IPS-20b (cell line): Measurements from ENCODE around the gene SCTR.

Source experiments
- H3K27ac ChIP-seq: one replicate; pipeline ENCODE4 v1.5.1; 2013; ENCODE audit warnings: low read length
- H3K27me3 ChIP-seq: 2 replicates; pipeline ENCODE4 v1.6.1; 2013; ENCODE audit warnings: mild to moderate bottlenecking, low read length, inconsistent platforms; ENCODE audit not compliant: insufficient read depth
- H3K36me3 ChIP-seq: 2 replicates; pipeline ENCODE4 v1.6.1; 2013; ENCODE audit warnings: low read depth, mild to moderate bottlenecking, inconsistent platforms, low read length, moderate library complexity; ENCODE audit not compliant: insufficient read depth
- H3K4me1 ChIP-seq: 2 replicates; pipeline ENCODE4 v1.6.1; 2013; ENCODE audit warnings: mild to moderate bottlenecking, control low read depth, inconsistent platforms, low read length, moderate library complexity; ENCODE audit not compliant: insufficient read depth
- H3K4me3 ChIP-seq: 2 replicates; pipeline ENCODE4 v1.5.1; 2013; ENCODE audit warnings: mild to moderate bottlenecking, low read length, inconsistent platforms
- H3K9ac ChIP-seq: 2 replicates; pipeline ENCODE4 v1.6.1; 2013; ENCODE audit warnings: low read depth, mild to moderate bottlenecking, inconsistent platforms, low read length, moderate library complexity
- H3K9me3 ChIP-seq: 2 replicates; pipeline ENCODE4 v1.6.1; 2013; ENCODE audit warnings: mild to moderate bottlenecking, low read depth, low read length, inconsistent platforms; ENCODE audit not compliant: insufficient read depth

The SCTR gene

GRCh38 chr2:119466373-119466772, 57.9 kb downstream of the SCTR start:
- no peaks in the 10 kb centered on the region for H3K27me3 ChIP-seq
- no peak overlapping the region for H3K4me3 ChIP-seq
- H3K27ac ChIP-seq = no peak overlapping the region
- H3K9me3 ChIP-seq = no peaks in the 10 kb centered on the region
- no peak overlapping the region for H3K9ac ChIP-seq
- H3K36me3 ChIP-seq = no peaks in the 10 kb centered on the region
- no peaks in the 10 kb centered on the region for H3K4me1 ChIP-seq

- Histone ChIP-seq H3K9me3 (no peaks in the 10 kb centered on the region), H3K4me1 (no peaks in the 10 kb centered on the region), H3K27ac (no peak overlapping the region), H3K27me3 (no peaks in the 10 kb centered on the region), H3K9ac (no peak overlapping the region), H3K4me3 (no peak overlapping the region), H3K36me3 (no peaks in the 10 kb centered on the region)
Observed at GRCh38 chr2:119465687-119466086, 58.6 kb downstream of the SCTR start.

DNA sequence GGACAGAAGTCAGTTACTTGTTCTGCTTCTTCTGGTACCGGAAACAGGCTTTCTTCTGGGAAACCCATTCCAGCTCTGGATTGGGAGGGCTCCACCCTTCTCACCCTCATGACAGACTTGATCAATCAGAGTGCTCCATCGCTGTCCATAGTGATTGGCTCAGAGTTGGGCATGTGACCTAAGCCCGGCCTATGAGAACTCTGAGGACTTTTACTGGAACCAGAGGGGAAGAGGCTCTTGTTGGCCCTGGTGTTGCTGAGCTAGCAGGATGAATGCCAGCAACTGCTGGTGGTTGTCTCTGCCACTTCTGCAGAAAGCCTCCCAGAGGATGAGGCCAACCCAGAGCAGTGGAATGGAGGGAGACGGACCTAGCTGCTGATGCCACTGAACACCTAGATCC, 59.3 kb downstream of the SCTR start:
- Histone ChIP-seq H3K9ac (no peak overlapping the region), H3K27ac (no peak overlapping the region), H3K36me3 (no peaks in the 10 kb centered on the region), H3K4me1 (no peaks in the 10 kb centered on the region), H3K27me3 (no peaks in the 10 kb centered on the region), H3K9me3 (no peaks in the 10 kb centered on the region), H3K4me3 (no peak overlapping the region)

DNA sequence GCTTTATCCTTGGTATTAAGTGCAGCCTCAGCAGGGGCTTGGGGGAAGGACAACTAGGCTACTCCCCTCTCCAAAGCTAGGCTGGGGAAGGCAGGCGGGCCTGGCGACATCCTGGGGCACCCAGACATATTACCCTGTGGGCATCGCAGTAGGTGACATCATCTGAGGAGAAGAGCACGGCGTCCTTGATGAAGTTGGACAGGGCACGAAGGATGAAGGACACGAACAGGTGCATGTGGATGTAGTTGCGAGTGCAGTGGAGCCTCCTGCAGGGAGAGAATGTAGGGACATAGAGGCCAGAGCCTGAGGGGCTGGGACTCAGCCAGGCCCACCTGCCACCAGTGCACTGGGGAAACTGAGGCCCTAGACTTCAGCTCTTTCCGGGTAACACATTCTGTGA, 60.3 kb downstream of the SCTR start:
- no peaks in the 10 kb centered on the region for H3K4me1 ChIP-seq
- H3K27ac ChIP-seq = no peak overlapping the region
- H3K9me3 ChIP-seq = no peaks in the 10 kb centered on the region
- H3K27me3 ChIP-seq = no peaks in the 10 kb centered on the region
- no peaks in the 10 kb centered on the region for H3K36me3 ChIP-seq
- no peak overlapping the region for H3K4me3 ChIP-seq
- H3K9ac ChIP-seq = no peak overlapping the region

- Histone ChIP-seq H3K27ac (no peak overlapping the region), H3K9ac (no peak overlapping the region), H3K9me3 (no peaks in the 10 kb centered on the region), H3K4me3 (no peak overlapping the region), H3K27me3 (no peaks in the 10 kb centered on the region), H3K36me3 (no peaks in the 10 kb centered on the region), H3K4me1 (no peaks in the 10 kb centered on the region)
Observed at GRCh38 chr2:119463136-119463535, 61.1 kb downstream of the SCTR start.

GRCh38 chr2:119462574-119462973, 61.7 kb downstream of the SCTR start:
- Histone ChIP-seq H3K9me3 (no peaks in the 10 kb centered on the region), H3K27ac (no peak overlapping the region), H3K27me3 (no peaks in the 10 kb centered on the region), H3K4me1 (no peaks in the 10 kb centered on the region), H3K9ac (no peak overlapping the region), H3K4me3 (no peak overlapping the region), H3K36me3 (no peaks in the 10 kb centered on the region)

DNA sequence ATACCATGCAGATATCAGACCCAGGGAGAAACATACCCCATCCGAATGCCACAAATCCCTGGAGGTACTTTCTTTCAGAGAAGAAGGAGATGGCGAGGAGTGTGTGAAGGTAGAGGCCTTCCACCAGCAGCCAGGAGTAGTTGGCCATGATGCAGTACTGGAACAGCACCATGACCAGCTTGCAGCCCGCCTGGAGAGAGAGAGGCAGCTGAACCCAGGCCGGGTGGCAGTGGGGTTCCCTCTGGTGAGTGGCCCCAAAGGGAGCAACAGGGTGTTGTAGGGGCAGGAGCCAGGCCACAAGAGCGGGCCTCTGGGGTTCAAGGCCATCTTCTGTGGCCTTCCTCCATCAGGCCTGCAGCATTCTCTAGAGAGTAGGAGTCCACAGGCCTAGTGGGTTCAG, 62.5 kb downstream of the SCTR start:
- Histone ChIP-seq H3K4me1 (no peaks in the 10 kb centered on the region), H3K27ac (no peak overlapping the region), H3K9me3 (no peaks in the 10 kb centered on the region), H3K36me3 (no peaks in the 10 kb centered on the region), H3K4me3 (no peak overlapping the region), H3K27me3 (no peaks in the 10 kb centered on the region), H3K9ac (no peak overlapping the region)

- no peaks in the 10 kb centered on the region for H3K36me3 ChIP-seq
- no peaks in the 10 kb centered on the region for H3K27me3 ChIP-seq
- H3K9ac ChIP-seq = no peak overlapping the region
- H3K27ac ChIP-seq = no peak overlapping the region
- no peaks in the 10 kb centered on the region for H3K9me3 ChIP-seq
- no peaks in the 10 kb centered on the region for H3K4me1 ChIP-seq
- H3K4me3 ChIP-seq = no peak overlapping the region
Observed at GRCh38 chr2:119460076-119460475, 64.2 kb downstream of the SCTR start.

DNA sequence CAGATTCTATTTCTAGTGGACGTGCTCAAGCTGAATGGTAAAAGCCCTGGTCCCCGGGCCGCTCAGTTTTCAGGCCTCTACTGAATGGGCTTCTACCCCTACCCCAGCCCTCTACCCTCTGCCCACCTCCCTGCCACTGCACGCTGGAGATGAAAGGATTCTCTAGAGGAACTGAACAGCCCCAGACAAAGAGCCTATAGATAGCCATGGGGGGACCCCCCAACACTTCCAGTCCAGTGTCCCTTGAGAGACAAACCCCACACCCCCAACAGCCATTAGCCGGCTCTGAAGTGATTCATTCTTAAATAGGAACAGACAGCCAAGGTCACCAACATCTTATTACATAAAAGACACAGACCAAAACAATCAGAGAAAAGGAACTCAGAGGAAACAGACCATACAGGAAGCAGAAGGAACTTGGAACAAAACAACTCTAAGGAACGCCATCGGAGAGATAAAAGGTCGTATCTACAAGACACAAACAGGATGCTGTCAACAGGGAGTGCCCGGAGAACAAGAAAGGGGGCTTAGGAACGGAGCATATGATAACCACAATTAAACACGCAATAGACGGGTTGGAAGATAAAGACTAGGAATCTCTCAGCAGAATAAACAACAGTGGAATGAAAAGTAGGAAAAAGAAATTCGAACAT, 69.1 kb downstream of the SCTR start:
- H3K4me3 ChIP-seq = no peak overlapping the region
- H3K36me3 ChIP-seq = no peaks in the 10 kb centered on the region
- H3K9me3 ChIP-seq = no peaks in the 10 kb centered on the region
- H3K4me1 ChIP-seq = peaks cover under 1% of the 10 kb centered on the region; the same call in 1 of the 2 replicates
- peaks cover 10% of the 10 kb centered on the region; the same call in 1 of the 2 replicates for H3K27me3 ChIP-seq
- no peak overlapping the region for H3K27ac ChIP-seq
- H3K9ac ChIP-seq = no peak overlapping the region

DNA sequence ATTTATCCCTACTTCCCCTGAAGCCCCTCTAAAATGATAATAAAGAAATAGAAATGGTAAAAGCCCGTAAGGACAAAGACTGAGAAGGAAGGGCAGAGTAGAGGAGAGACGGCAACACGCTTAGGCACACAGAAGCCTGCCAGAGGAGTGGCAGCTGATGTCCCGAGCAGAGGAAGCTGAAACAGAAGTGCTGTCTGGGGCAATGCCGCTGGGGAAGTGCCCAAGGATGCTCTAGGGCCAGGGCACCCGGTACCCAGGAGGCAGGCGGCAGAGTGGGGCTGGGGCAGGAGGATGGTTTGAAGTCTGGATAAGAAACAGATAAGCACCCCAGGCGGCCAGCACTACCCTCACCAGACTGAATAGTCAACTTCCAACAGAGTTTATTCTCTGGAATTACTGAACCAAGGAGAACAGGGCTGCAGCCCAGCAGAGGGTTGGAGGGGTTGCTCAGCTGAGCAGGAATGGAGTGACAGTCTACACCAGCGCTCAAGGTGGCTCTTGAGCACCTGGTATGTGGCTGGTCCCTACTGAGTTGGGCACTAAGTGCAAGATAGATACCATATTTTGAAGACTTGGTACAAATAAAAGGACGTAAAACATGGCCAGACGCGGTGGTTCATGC, 70.2 kb downstream of the SCTR start:
- Histone ChIP-seq H3K9me3 (no peaks in the 10 kb centered on the region), H3K9ac (no peak overlapping the region), H3K27ac (no peak overlapping the region), H3K27me3 (peaks cover 10% of the 10 kb centered on the region; the same call in 1 of the 2 replicates), H3K36me3 (no peaks in the 10 kb centered on the region), H3K4me1 (peaks cover 5% of the 10 kb centered on the region; the same call in 1 of the 2 replicates), H3K4me3 (no peak overlapping the region)

DNA sequence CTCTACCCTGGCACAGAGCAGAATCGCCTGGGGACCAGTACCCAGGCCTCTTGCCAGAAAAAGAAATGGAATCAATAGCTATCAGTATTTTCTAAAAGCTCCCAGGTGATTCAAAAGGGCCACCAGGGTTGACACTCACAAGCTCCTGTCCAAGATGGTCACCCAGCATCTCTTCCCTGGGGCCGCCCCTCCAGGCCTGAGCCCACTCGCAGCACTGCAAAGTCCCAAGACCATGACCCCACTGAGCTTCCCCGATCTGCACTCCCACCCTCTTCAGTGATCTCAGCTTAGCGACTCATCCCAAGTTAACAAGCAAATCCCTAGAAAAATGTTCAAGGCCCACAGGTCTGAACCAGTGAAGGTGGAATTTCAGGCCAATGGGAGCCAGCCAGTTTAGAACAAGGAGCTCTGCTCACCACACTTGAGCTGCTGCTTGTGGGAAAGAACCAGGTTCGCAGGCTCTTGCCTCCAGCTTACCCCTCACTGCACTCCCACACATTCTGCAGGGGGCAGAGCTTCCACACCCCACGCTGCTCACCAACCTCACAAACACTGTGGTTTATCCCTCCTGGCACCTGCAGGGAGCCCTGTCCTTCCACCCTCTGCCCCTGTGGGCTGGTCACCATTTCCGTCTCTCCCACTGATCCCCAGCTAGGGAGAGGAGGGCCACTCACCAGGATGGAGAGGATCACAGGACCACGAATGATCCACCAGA, 72.8 kb downstream of the SCTR start:
- Histone ChIP-seq H3K36me3 (no peaks in the 10 kb centered on the region), H3K4me3 (no peak overlapping the region), H3K9ac (no peak overlapping the region), H3K27ac (no peak overlapping the region), H3K4me1 (peaks cover 6% of the 10 kb centered on the region; the same call in 1 of the 2 replicates), H3K9me3 (no peaks in the 10 kb centered on the region), H3K27me3 (peaks cover 10% of the 10 kb centered on the region; the same call in 1 of the 2 replicates)

DNA sequence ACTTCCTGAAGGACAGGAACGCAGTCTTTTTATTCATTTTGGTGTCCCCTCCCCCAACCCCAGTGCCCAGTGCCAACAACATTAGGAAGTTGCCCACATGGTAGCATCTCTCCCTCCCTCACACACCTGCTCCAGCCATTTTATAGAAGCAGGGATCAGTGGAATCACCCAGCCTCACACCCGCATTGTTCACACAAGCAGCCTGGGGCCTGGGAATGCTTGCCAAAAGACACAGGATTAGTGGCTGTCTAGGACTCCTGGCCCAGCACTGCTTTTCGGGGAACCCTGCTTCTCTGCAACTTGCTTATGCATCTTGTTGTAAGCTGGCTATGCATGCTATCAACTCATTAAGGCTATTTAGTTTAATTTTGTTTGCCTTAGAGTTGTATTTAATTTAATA, 74.8 kb downstream of the SCTR start:
- Histone ChIP-seq H3K9me3 (no peaks in the 10 kb centered on the region), H3K36me3 (no peaks in the 10 kb centered on the region), H3K9ac (no peak overlapping the region), H3K4me1 (peaks cover 6% of the 10 kb centered on the region; the same call in 1 of the 2 replicates), H3K27ac (no peak overlapping the region), H3K27me3 (peaks cover 10% of the 10 kb centered on the region; the same call in 1 of the 2 replicates), H3K4me3 (no peak overlapping the region)
